HepG2 (cell line): ENCODE results near the gene HRG. TPM values are rescaled to one million over a fixed set of nuclear protein-coding genes. Genes with fewer than 3 reads are reported as not detected.
A peak's percentile ranks its signal among the peaks of the same experiment; 100 is the strongest.

ENCODE experiments used
- AKNA ChIP-seq: sonication (generic); formaldehyde crosslinking; IDR thresholded peaks from 2 replicates; pipeline ENCODE4 v1.4.0; 2020; ENCODE audit warnings: missing genetic modification reagents, borderline replicate concordance
- CAMTA2 ChIP-seq: sonication (generic); formaldehyde crosslinking; IDR thresholded peaks from 2 replicates; pipeline ENCODE4 v1.4.0; 2020; ENCODE audit warnings: mild to moderate bottlenecking, missing genetic modification reagents, borderline replicate concordance
- NCOA5 ChIP-seq: sonication (generic); formaldehyde crosslinking; IDR thresholded peaks from 2 replicates; pipeline ENCODE4 v1.4.0; 2020; ENCODE audit warnings: missing genetic modification reagents
- TFDP2 ChIP-seq: sonication (generic); formaldehyde crosslinking; IDR thresholded peaks from 2 replicates; pipeline ENCODE4 v1.4.0; 2020; ENCODE audit warnings: missing genetic modification reagents
- ZBTB42 ChIP-seq: sonication (generic); formaldehyde crosslinking; IDR thresholded peaks from 2 replicates; pipeline ENCODE4 v1.5.0; 2020; ENCODE audit warnings: mild to moderate bottlenecking, missing genetic modification reagents
- ZNF30 ChIP-seq: sonication (generic); formaldehyde crosslinking; IDR thresholded peaks from 2 replicates; pipeline ENCODE4 v1.5.0; 2020; ENCODE audit warnings: mild to moderate bottlenecking, missing genetic modification reagents
- ZNF407 ChIP-seq: sonication (generic); formaldehyde crosslinking; IDR thresholded peaks from one replicate; pipeline ENCODE4 v1.5.1; 2020; ENCODE audit warnings: mild to moderate bottlenecking, missing genetic modification reagents; ENCODE audit errors: not compliant biosample characterization
- ZNF512B ChIP-seq: sonication (generic); formaldehyde crosslinking; IDR thresholded peaks from 2 replicates; pipeline ENCODE4 v1.5.1; 2020; ENCODE audit warnings: missing genetic modification reagents, mild to moderate bottlenecking, borderline replicate concordance
- ZNF773 ChIP-seq: sonication (generic); formaldehyde crosslinking; IDR thresholded peaks from 2 replicates; pipeline ENCODE4 v1.4.0; 2020; ENCODE audit warnings: missing genetic modification reagents, borderline replicate concordance
- polyA plus RNA-seq, 8 experiments: library from polyadenylated mRNA; depleted of rRNA in 3 of 8; stranded (reverse) in 7 of 8; unstranded in 1 of 8; fragments of >200 nt; fragmentation: Illumina TruSeq in 4 of 8; extraction: Trizol in 4 of 8; gene quantifications; 2 replicates each; pipeline versions ENCODE4 v1.2.1 to v1.2.3, GENCODE V29; 2011 to 2016; ENCODE audit warnings: low read depth in 4 of 8, missing spikeins in 1 of 8, mixed read lengths in 1 of 8; ENCODE audit not compliant: insufficient read depth in 1 of 8
- total RNA-seq, 5 experiments: library from RNA; depleted of rRNA; stranded (reverse); fragments of >200 nt; fragmentation: Illumina TruSeq; extraction: Trizol; gene quantifications; 2 replicates each; pipeline ENCODE4 v1.2.3, GENCODE V29; 2016; ENCODE audit warnings: low read depth in 1 of 5

The HRG gene
- total and polyA plus RNA-seq, 2 of the 13 experiments (the other 11 are each of a cell fraction or from before 2014, with no cell fraction given), result 0.09 to 0.11 TPM

GRCh38 chr3:186617036-186617946 is 48.5 kb upstream of the HRG start (continued):
- no peak for TF ChIP-seq AKNA (CRISPR knock-in tag)
- no peak for TF ChIP-seq ZNF407 (CRISPR knock-in tag)
- TF ChIP-seq CAMTA2 (CRISPR knock-in tag), result no peak
- no peak for TF ChIP-seq NCOA5 (CRISPR knock-in tag)
- TF ChIP-seq ZNF512B (CRISPR knock-in tag), result peak; percentile 82; the same call in 1 of the 2 replicates
- TF ChIP-seq ZNF30 (CRISPR knock-in tag), result no peak
- TF ChIP-seq ZNF773 (CRISPR knock-in tag), result no peak
- TF ChIP-seq ZBTB42 (CRISPR knock-in tag), result no peak; the same call in 1 of the 2 replicates
- TF ChIP-seq TFDP2, result no peak
